HCT116 (cell line): Measurements from ENCODE around the gene MEIS1. TPM values are rescaled to one million over a fixed set of nuclear protein-coding genes. Genes with fewer than 3 reads are reported as not detected.

Experiments
- ATAC-seq: fragments of 200-7000 bp; cut with Tn5 transposase; 2 replicates; pipeline ENCODE4 v1.9.1; 2020; ENCODE audit warnings: mild to moderate bottlenecking, moderate library complexity
- BruUV-seq: library from RNA; stranded (reverse); fragments of 400-500 nt; replicated peaks from 2 replicates; lab custom pipeline; 2021; lab: Mats Ljungman, UMichigan
- CTCF ChIA-PET: fragments of 300-600 bp; sonication (Branson Sonifier 250); formaldehyde crosslinking; loops from one replicate; lab custom pipeline; 2021; ENCODE audit warnings: antibody characterized with exemption; lab: Charles Lee
- POLR2A ChIA-PET: fragments of 300-600, 350-600 bp; sonication (Branson Sonifier 250); formaldehyde crosslinking; loops from one replicate; lab custom pipeline; 2021; ENCODE audit warnings: antibody characterized with exemption; lab: Charles Lee
- RAD21 ChIA-PET, 2 experiments: fragments of 300-600 bp; sonication (Branson Sonifier 250); formaldehyde crosslinking; loops; one replicate each; lab custom pipeline; 2023; ENCODE audit warnings: low total read pairs in 2 of 2; ENCODE audit not compliant: uncharacterized antibody in 2 of 2, unreplicated experiment in 2 of 2, low non-redundant PET in 1 of 2; lab: Charles Lee
- DNase-seq: peaks from one replicate; pipeline ENCODE4 v3.0.0-alpha.2; 2010; ENCODE audit warnings: low read depth, low spot score
- H2AFZ ChIP-seq: fragments of 200-600 bp; shearing (Covaris generic), sonication (generic); 2 replicates; pipeline ENCODE4 v1.6.1; 2017; ENCODE audit warnings: low read depth, mixed run types, mixed read lengths, antibody characterized with exemption, low read length; ENCODE audit not compliant: poor library complexity, severe bottlenecking
- H3K27ac ChIP-seq: 2 replicates; pipeline ENCODE4 v1.5.1; 2012; ENCODE audit warnings: low read depth, low read length
- H3K27me3 ChIP-seq: fragments of 200-600 bp; sonication (generic); 2 replicates; pipeline ENCODE4 v1.6.1; 2016; ENCODE audit warnings: mixed run types, low read length, mixed read lengths; ENCODE audit not compliant: insufficient read depth
- H3K36me3 ChIP-seq, 2 experiments: fragments of 200-500 bp in 1 of 2; fragments of 200-600 bp in 1 of 2; sonication (Bioruptor generic) in 1 of 2; sonication (generic) in 1 of 2; 2 replicates each; pipeline versions ENCODE4 v1.5.1 to v1.6.1; 2014 to 2016; ENCODE audit warnings: low read length in 2 of 2, inconsistent platforms in 1 of 2, mixed read lengths in 1 of 2, mixed run types in 1 of 2; ENCODE audit not compliant: insufficient read depth in 2 of 2, control insufficient read depth in 1 of 2
- H3K4me1 ChIP-seq, 2 experiments: fragments of 200-600 bp in 1 of 2; sonication (generic) in 1 of 2; 2 replicates each; pipeline versions ENCODE4 v1.5.1 to v1.6.1; 2012 to 2017; ENCODE audit warnings: low read length in 2 of 2, inconsistent platforms in 1 of 2, mild to moderate bottlenecking in 1 of 2, mixed read lengths in 1 of 2, mixed run types in 1 of 2, moderate library complexity in 1 of 2; ENCODE audit not compliant: insufficient read depth in 2 of 2, control insufficient read depth in 1 of 2
- H3K4me2 ChIP-seq: fragments of 200-600 bp; sonication (generic); 2 replicates; pipeline ENCODE4 v1.6.1; 2017; ENCODE audit warnings: mixed run types, low read length, mixed read lengths
- H3K4me3 ChIP-seq, 2 experiments: fragments of 200-600 bp in 1 of 2; sonication (generic) in 1 of 2; replicated peaks in 1 of 2; 2 replicates each; pipeline ENCODE4 v1.5.1; 2011 to 2016; ENCODE audit warnings: low read length in 2 of 2, control low read depth in 1 of 2, low read depth in 1 of 2, mild to moderate bottlenecking in 1 of 2, mixed read lengths in 1 of 2, mixed run types in 1 of 2
- H3K79me2 ChIP-seq: fragments of 200-600 bp; sonication (generic); 2 replicates; pipeline ENCODE4 v1.6.1; 2017; ENCODE audit warnings: mild to moderate bottlenecking, mixed run types, low read length, moderate library complexity, mixed read lengths; ENCODE audit not compliant: insufficient read depth
- H3K9ac ChIP-seq: fragments of 200-600 bp; sonication (generic); 2 replicates; pipeline ENCODE4 v1.6.1; 2016; ENCODE audit warnings: low read length, mixed read lengths
- H3K9me2 ChIP-seq: fragments of 200-600 bp; sonication (generic), shearing (Covaris generic); 2 replicates; pipeline ENCODE4 v1.6.1; 2017; ENCODE audit warnings: mixed run types, mild to moderate bottlenecking, moderate library complexity; ENCODE audit not compliant: insufficient read depth
- H3K9me3 ChIP-seq, 2 experiments: fragments of 200-500 bp in 1 of 2; fragments of 200-600 bp in 1 of 2; sonication (Bioruptor generic) in 1 of 2; sonication (generic) in 1 of 2; 2 replicates each; pipeline ENCODE4 v1.6.1; 2014 to 2017; ENCODE audit warnings: low read length in 2 of 2, mixed read lengths in 2 of 2, inconsistent platforms in 1 of 2, low read depth in 1 of 2, mild to moderate bottlenecking in 1 of 2, mixed run types in 1 of 2, moderate library complexity in 1 of 2; ENCODE audit not compliant: control insufficient read depth in 1 of 2, insufficient read depth in 1 of 2
- H4K20me1 ChIP-seq: fragments of 200-600 bp; sonication (generic), shearing (Covaris generic); 2 replicates; pipeline ENCODE4 v1.6.1; 2017; ENCODE audit warnings: mixed run types, mild to moderate bottlenecking, moderate library complexity; ENCODE audit not compliant: insufficient read depth
- ATF3 ChIP-seq: IDR thresholded peaks from 2 replicates; pipeline ENCODE4 v1.6.1; 2012
- CBX3 ChIP-seq: IDR thresholded peaks from 2 replicates; pipeline ENCODE4 v1.6.1; 2012; ENCODE audit warnings: low read depth
- CEBPB ChIP-seq: IDR thresholded peaks from 2 replicates; pipeline ENCODE4 v1.6.1; 2012; ENCODE audit warnings: low read depth
- EGR1 ChIP-seq: IDR thresholded peaks from 2 replicates; pipeline ENCODE4 v1.6.1; 2012; ENCODE audit warnings: low read depth
- EZH2 ChIP-seq: fragments of 200-600 bp; sonication (generic); IDR thresholded peaks from 2 replicates; pipeline ENCODE4 v1.6.1; 2017; ENCODE audit warnings: antibody characterized with exemption, mixed run types
- EZH2phosphoT487 ChIP-seq: fragments of 200-600 bp; IDR thresholded peaks from 2 replicates; pipeline ENCODE4 v1.6.1; 2018; ENCODE audit warnings: antibody characterized with exemption, borderline replicate concordance
- JUND ChIP-seq: IDR thresholded peaks from 2 replicates; pipeline ENCODE4 v1.6.1; 2012
- POLR2AphosphoS5 ChIP-seq: IDR thresholded peaks from 2 replicates; pipeline ENCODE4 v1.6.1; 2011; ENCODE audit warnings: mild to moderate bottlenecking, low read depth, low read length, moderate library complexity
- RAD21 ChIP-seq: IDR thresholded peaks from 2 replicates; pipeline ENCODE4 v1.6.1; 2012; ENCODE audit warnings: low read depth, mild to moderate bottlenecking
- SIN3A ChIP-seq: IDR thresholded peaks from 2 replicates; pipeline ENCODE4 v1.6.1; 2012; ENCODE audit warnings: low read depth
- YY1 ChIP-seq: IDR thresholded peaks from 2 replicates; pipeline ENCODE4 v1.6.1; 2011; ENCODE audit warnings: low read length, low read depth, moderate library complexity, mild to moderate bottlenecking; ENCODE audit not compliant: insufficient replicate concordance; ENCODE audit errors: extremely low read depth
- ZNF274 ChIP-seq: fragments of 200-500 bp; sonication (Bioruptor generic); IDR thresholded peaks from 2 replicates; pipeline ENCODE4 v1.6.1; 2014; ENCODE audit warnings: mild to moderate bottlenecking, low read depth, low read length, inconsistent platforms
- intact Hi-C: fragments of 100-400 bp; cut with micrococcal nuclease; formaldehyde crosslinking; loops from 2 replicates; pipeline ENCODE4 v1.10.0; 2022
- total RNA-seq: library from RNA; stranded (reverse); gene quantifications from one replicate; pipeline ENCODE4 v1.2.1, GENCODE V29; 2021; ENCODE audit not compliant: unreplicated experiment
- TF ChIP-seq, protein P1 (sequence below): IDR thresholded peaks from 2 replicates; pipeline ENCODE4 v1.6.1; 2012

The MEIS1 gene
- total RNA-seq, 1 experiment from 2014 or later: 0.32 TPM

DNA sequence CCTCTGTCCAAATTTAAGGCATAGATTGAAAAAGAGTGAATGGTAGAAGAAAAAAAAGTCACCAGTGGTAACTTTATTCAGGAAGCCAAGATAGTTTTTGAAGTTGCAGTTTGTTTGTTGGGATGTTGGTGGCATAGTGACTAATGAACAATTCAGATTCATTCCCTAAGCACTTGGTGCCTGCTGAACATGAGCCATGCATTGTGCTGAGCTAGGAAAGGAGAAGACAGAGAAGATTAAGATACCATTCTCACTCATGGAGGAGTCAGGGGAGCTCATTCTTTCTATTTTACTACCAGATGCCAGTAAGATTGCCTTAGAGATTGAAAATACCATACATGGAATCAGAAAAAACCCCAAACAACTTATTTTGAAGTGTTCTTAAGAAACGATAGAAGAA, 25.1 kb downstream of the MEIS1 start:
- TF ChIP-seq, protein P1, sequence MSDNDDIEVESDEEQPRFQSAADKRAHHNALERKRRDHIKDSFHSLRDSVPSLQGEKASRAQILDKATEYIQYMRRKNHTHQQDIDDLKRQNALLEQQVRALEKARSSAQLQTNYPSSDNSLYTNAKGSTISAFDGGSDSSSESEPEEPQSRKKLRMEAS: no peak
- no peak for TF ChIP-seq RAD21
- TF ChIP-seq EGR1: no peak
- TF ChIP-seq CEBPB: no peak
- TF ChIP-seq EZH2: no peak
- no peak for TF ChIP-seq EZH2phosphoT487
- no peak for TF ChIP-seq SIN3A
- TF ChIP-seq ZNF274: no peak
- TF ChIP-seq JUND: no peak
- no peak for TF ChIP-seq YY1
- TF ChIP-seq POLR2AphosphoS5: no peak
- no peak for TF ChIP-seq ATF3
- TF ChIP-seq CBX3: no peak
- BruUV-seq: no TSS peak

More for the DNA sequence above, 25.1 kb downstream of the MEIS1 start:
- Histone ChIP-seq H3K27me3 (0 out of 2 replicates have a peak, but pooled peaks cover 5% of the 10 kb centered on the region), H3K4me3 (no peak overlapping the region), H3K4me1 (no peaks in the 10 kb centered on the region), H4K20me1 (no peaks in the 10 kb centered on the region), H3K9me3 (no peaks in the 10 kb centered on the region; a peak in 1 of 4 replicates), H2AFZ (no peak overlapping the region), H3K9ac (no peak overlapping the region), H3K79me2 (no peaks in the 10 kb centered on the region), H3K36me3 (no peaks in the 10 kb centered on the region), H3K9me2 (no peaks in the 10 kb centered on the region), H3K27ac (no peak overlapping the region), H3K4me2 (no peak overlapping the region)
- ATAC-seq (no peak), DNase-seq (no peak)
- intact Hi-C loops: no loop called here
- ChIA-PET POLR2A (no interaction called here), CTCF (no interaction called here), RAD21 (no interaction called here)
